Fibroblast of skin of back (primary cell): ENCODE measurements around the gene ZNF385D.

Experiments
- DNase-seq: peaks from one replicate; pipeline ENCODE4 v3.0.0-alpha.2; 2013

ZNF385D gene

GRCh38 chr3:21670386-21670785 lies 80.6 kb downstream of the ZNF385D start:
- no peak for DNase-seq

GRCh38 chr3:21668012-21668411 lies 83.0 kb downstream of the ZNF385D start:
- DNase-seq: no peak

GRCh38 chr3:21665444-21666100 lies 85.4 kb downstream of the ZNF385D start:
- no peak for DNase-seq

GRCh38 chr3:21664996-21665395 lies 86.0 kb downstream of the ZNF385D start:
- no peak for DNase-seq

GRCh38 chr3:21662403-21662802 lies 88.6 kb downstream of the ZNF385D start:
- no peak for DNase-seq

- peak; percentile 84 for DNase-seq
Observed at GRCh38 chr3:21654662-21655061, 96.3 kb downstream of the ZNF385D start.

GRCh38 chr3:21654241-21654640 lies 96.8 kb downstream of the ZNF385D start:
- no peak for DNase-seq

- no peak for DNase-seq
Observed at GRCh38 chr3:21649519-21649918, 101.5 kb downstream of the ZNF385D start.

- DNase-seq: no peak
Observed at GRCh38 chr3:21647961-21648360, 103.0 kb downstream of the ZNF385D start.

- DNase-seq: peak; percentile 27
Observed at GRCh38 chr3:21645121-21645897, 105.7 kb downstream of the ZNF385D start.

- DNase-seq: no peak
Observed at GRCh38 chr3:21644268-21644667, 106.7 kb downstream of the ZNF385D start.

- no peak for DNase-seq
Observed at GRCh38 chr3:21643752-21644151, 107.3 kb downstream of the ZNF385D start.

- no peak for DNase-seq
Observed at GRCh38 chr3:21642433-21642832, 108.6 kb downstream of the ZNF385D start.

GRCh38 chr3:21641959-21642358 lies 109.1 kb downstream of the ZNF385D start:
- DNase-seq: no peak

- no peak for DNase-seq
Observed at GRCh38 chr3:21638488-21638887, 112.5 kb downstream of the ZNF385D start.

- no peak for DNase-seq
Observed at GRCh38 chr3:21634112-21634511, 116.9 kb downstream of the ZNF385D start.

- no peak for DNase-seq
Observed at GRCh38 chr3:21624524-21624923, 126.5 kb downstream of the ZNF385D start.

GRCh38 chr3:21621181-21621651 lies 129.8 kb downstream of the ZNF385D start:
- DNase-seq: peak; percentile 5

- no peak for DNase-seq
Observed at GRCh38 chr3:21620511-21621155, 130.4 kb downstream of the ZNF385D start.

GRCh38 chr3:21618695-21619094 lies 132.3 kb downstream of the ZNF385D start:
- DNase-seq: no peak

GRCh38 chr3:21613372-21614070 lies 137.5 kb downstream of the ZNF385D start:
- no peak for DNase-seq

GRCh38 chr3:21601178-21601577 lies 149.8 kb downstream of the ZNF385D start:
- no peak for DNase-seq

- DNase-seq: no peak
Observed at GRCh38 chr3:21599890-21600289, 151.1 kb downstream of the ZNF385D start.
